ENCODE results near the gene SLMAP.

Gene SLMAP

DNA sequence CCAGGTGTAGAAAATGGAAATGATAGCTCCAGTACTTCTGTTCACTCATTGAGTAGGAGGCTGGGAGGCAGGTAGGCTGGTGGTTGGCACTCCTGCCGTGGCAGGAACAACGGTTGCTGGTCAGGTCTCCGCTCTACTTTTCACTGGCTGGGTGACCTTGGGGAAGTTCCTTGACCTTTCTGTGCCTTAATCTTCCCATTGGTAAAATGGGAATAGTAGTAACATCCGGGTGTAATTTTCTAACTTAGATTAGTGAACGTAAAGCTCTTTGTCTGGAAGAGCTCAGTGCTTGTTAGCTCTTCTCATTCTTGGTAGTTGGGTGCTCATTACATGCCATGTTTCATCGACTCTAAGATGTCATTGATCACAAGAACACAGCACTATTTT is 206.3 kb downstream of the SLMAP start:
- H3K27ac ChIP-seq, result no peak overlapping the region
- no peak for DNase-seq
- TF ChIP-seq, protein P1, sequence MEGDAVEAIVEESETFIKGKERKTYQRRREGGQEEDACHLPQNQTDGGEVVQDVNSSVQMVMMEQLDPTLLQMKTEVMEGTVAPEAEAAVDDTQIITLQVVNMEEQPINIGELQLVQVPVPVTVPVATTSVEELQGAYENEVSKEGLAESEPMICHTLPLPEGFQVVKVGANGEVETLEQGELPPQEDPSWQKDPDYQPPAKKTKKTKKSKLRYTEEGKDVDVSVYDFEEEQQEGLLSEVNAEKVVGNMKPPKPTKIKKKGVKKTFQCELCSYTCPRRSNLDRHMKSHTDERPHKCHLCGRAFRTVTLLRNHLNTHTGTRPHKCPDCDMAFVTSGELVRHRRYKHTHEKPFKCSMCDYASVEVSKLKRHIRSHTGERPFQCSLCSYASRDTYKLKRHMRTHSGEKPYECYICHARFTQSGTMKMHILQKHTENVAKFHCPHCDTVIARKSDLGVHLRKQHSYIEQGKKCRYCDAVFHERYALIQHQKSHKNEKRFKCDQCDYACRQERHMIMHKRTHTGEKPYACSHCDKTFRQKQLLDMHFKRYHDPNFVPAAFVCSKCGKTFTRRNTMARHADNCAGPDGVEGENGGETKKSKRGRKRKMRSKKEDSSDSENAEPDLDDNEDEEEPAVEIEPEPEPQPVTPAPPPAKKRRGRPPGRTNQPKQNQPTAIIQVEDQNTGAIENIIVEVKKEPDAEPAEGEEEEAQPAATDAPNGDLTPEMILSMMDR (IDR thresholded peaks at IDR 0.05; ENCODE audit: low read depth, low read length, missing control alignments), result no peak
- no peak overlapping the region for H3K4me3 ChIP-seq (ENCODE audit: low read depth, low read length)
- no peaks in the 10 kb centered on the region for H3K36me3 ChIP-seq (replicated peaks)
- in situ Hi-C loops (cut with HindIII; ENCODE audit: low pct_ligation_motif_present, low sequenced_read_pairs), result no loop called here
- H3K27me3 ChIP-seq (replicated peaks), result no peaks in the 10 kb centered on the region

DNA sequence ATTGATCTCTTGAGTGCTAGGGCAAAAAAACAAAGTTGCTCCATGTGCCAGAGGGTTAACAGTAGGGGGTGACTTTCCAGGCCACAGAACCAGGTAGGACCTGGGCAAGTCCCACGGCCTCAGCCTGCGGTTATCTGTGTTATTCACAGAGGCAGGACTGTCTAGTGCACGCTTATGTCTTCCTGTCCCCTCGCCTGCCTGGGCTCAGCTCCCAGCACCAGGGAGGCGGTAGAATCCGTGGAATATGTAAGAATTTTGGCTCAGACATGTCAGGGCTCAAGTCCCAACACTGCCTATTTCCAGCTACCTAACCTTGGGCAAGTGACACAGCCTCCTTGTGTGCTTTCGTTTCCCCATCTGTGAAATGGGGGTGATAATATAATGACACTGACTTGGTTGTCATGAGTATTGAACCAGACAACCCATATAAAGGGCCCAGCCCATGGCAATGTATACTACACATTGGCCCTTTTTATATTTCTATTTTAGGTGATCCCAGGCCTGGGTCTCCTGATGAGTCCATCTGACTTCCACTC is 207.8 kb downstream of the SLMAP start:
- no peak overlapping the region for H3K4me3 ChIP-seq (ENCODE audit: low read depth, low read length)
- no peak overlapping the region for H3K27ac ChIP-seq
- no peak for DNase-seq
- no peaks in the 10 kb centered on the region for H3K36me3 ChIP-seq (replicated peaks)
- in situ Hi-C loops (cut with HindIII; ENCODE audit: low pct_ligation_motif_present, low sequenced_read_pairs), result no loop called here
- TF ChIP-seq, protein P1 (IDR thresholded peaks at IDR 0.05; ENCODE audit: low read depth, low read length, missing control alignments), result no peak
- no peaks in the 10 kb centered on the region for H3K27me3 ChIP-seq (replicated peaks)

DNA sequence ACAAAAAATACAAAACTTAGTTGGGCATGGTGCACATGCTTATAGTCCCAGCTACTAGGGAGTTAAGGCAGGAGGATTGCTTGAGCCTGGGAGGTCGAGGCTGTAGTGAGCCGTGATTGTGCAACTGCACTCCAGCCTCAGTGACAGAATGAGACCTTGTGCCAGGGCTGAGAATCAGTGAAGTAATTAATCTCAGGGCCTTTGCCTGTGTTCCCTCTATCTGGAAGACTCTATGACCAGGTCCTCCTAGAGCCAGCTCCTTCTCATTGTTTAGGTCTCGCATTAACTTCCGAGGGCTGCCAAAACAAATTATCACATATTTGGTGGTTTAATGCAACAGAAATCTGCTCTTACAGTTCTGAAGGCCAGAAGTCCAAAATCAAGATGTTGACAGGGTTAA is 210.7 kb downstream of the SLMAP start:
- H3K36me3 ChIP-seq (replicated peaks), result no peaks in the 10 kb centered on the region
- TF ChIP-seq, protein P1 (IDR thresholded peaks at IDR 0.05; ENCODE audit: low read depth, low read length, missing control alignments), result no peak
- DNase-seq, result no peak
- no peak overlapping the region for H3K4me3 ChIP-seq (ENCODE audit: low read depth, low read length)
- in situ Hi-C loops (cut with HindIII; ENCODE audit: low pct_ligation_motif_present, low sequenced_read_pairs), result no loop called here
- no peaks in the 10 kb centered on the region for H3K27me3 ChIP-seq (replicated peaks)
- no peak overlapping the region for H3K27ac ChIP-seq

DNA sequence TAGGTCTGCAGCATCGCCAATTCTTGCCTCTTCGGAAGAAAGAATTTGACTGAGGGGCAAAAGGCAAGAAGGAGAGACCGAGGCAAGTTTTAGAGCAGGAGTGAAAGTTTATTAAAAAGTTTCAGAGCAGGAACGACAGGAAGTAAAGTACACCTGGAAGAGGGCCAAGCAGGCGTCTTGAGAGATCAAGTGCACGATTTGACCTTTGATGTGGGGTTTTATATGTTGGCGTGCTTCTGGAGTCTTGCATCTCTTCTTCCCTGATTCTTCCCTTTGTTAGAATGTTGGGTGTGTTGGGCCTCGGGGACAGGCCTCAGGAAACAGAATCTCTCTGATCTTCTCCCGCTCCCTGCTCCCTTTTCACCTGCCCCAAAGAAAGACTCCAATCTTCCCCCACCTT is 211.5 kb downstream of the SLMAP start:
- Histone ChIP-seq H3K36me3 (replicated peaks) (no peaks in the 10 kb centered on the region), H3K4me3 (ENCODE audit: low read depth, low read length) (no peak overlapping the region), H3K27me3 (replicated peaks) (no peaks in the 10 kb centered on the region), H3K27ac (no peak overlapping the region)
- in situ Hi-C loops (cut with HindIII; ENCODE audit: low pct_ligation_motif_present, low sequenced_read_pairs), result no loop called here
- DNase-seq, result no peak
- TF ChIP-seq, protein P1 (IDR thresholded peaks at IDR 0.05; ENCODE audit: low read depth, low read length, missing control alignments), result no peak

DNA sequence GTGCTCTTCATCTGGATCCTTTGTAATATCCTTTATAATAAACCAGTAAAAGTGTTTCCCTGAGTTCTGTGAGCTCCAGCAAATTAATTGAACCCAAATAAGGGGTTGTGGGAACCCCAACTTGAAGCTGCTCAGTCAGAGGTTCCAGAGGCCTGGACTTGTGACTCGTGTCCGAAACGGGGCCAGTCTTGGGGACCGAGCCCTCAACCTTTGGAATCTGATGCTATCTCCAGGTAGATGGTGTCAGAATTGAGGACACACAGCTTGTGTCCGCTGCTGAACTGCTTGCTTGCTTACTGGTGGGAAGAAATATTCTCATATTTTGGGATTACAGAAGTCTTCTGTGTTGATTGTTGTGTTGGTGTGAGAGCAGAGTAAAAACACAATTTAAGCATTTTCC is 212.4 kb downstream of the SLMAP start:
- DNase-seq, result no peak
- TF ChIP-seq, protein P1 (IDR thresholded peaks at IDR 0.05; ENCODE audit: low read depth, low read length, missing control alignments), result no peak
- no peaks in the 10 kb centered on the region for H3K36me3 ChIP-seq (replicated peaks)
- H3K4me3 ChIP-seq (ENCODE audit: low read depth, low read length), result no peak overlapping the region
- H3K27me3 ChIP-seq (replicated peaks), result no peaks in the 10 kb centered on the region
- in situ Hi-C loops (cut with HindIII; ENCODE audit: low pct_ligation_motif_present, low sequenced_read_pairs), result no loop called here
- H3K27ac ChIP-seq, result no peak overlapping the region

DNA sequence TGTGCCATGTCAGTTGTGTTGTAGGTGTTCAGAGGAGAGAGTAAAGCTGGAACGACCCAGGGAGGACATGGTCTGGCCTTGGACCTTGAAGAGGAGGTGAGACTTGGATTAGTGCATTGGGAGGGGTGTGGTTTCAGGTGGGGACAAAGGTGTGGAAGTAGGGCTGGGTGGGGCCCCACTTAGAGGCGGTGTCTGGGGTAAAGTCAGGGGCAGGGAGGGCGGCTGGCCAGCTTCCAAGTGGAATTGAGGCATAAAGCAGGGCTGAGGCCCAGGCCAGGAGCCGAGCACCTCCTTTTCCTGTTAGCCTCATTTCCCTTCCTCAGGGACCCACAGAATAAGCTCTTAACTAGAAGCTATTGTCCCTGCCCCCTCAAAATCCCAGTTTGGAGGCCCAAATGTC is 215.9 kb downstream of the SLMAP start:
- in situ Hi-C loops (cut with HindIII; ENCODE audit: low pct_ligation_motif_present, low sequenced_read_pairs), result no loop called here
- no peaks in the 10 kb centered on the region for H3K27me3 ChIP-seq (replicated peaks)
- no peak overlapping the region for H3K27ac ChIP-seq
- H3K36me3 ChIP-seq (replicated peaks), result no peaks in the 10 kb centered on the region
- TF ChIP-seq, protein P1 (IDR thresholded peaks at IDR 0.05; ENCODE audit: low read depth, low read length, missing control alignments), result no peak
- DNase-seq, result no peak
- no peak overlapping the region for H3K4me3 ChIP-seq (ENCODE audit: low read depth, low read length)
